ENCODE results near the gene ZNF497. TPM values are rescaled to one million over a fixed set of nuclear protein-coding genes. Genes with fewer than 3 reads are reported as not detected.

ZNF497 gene
- total RNA-seq, 1 donor from 2014 or later: 1.4 TPM

- Histone ChIP-seq H3K9me3 (no peaks in the 10 kb centered on the region), H3K4me3 (peak overlapping the region; percentile 91), H3K27me3 (no peaks in the 10 kb centered on the region), H3K27ac (peak overlapping the region; percentile 95), H3K4me1 (peaks cover 20% of the 10 kb centered on the region), H3K36me3 (peaks cover 30% of the 10 kb centered on the region)
- no peak for ATAC-seq
- no peak for DNase-seq
- TF ChIP-seq CTCF (IDR thresholded peaks at IDR 0.05): no peak
- intact Hi-C loops (cut with DNase I): no loop called here
Measured at GRCh38 chr19:58305932-58306323, 56.6 kb downstream of the ZNF497 start.

GRCh38 chr19:58305065-58305931, 57.3 kb downstream of the ZNF497 start, which contains the start of gene ERVK3-1:
Gene ERVK3-1 (plus strand): TSS chr19:58305377. CDS start chr19:58312169, 6,792 bp downstream.
- no peaks in the 10 kb centered on the region for H3K9me3 ChIP-seq
- H3K4me3 ChIP-seq: peak within 1 kb of the TSS; percentile 91
- H3K27me3 ChIP-seq: no peaks in the 10 kb centered on the region
- peak; percentile 98 for DNase-seq
- peak; percentile 100 for ATAC-seq
- peaks cover 20% of the 10 kb centered on the region for H3K4me1 ChIP-seq
- H3K27ac ChIP-seq: peak within 1 kb of the TSS; percentile 95
- intact Hi-C loops (cut with DNase I): no loop called here
- H3K36me3 ChIP-seq: peaks cover 36% of the 10 kb centered on the region
- no peak for TF ChIP-seq CTCF (IDR thresholded peaks at IDR 0.05)

GRCh38 chr19:58304748-58305064, 57.8 kb downstream of the ZNF497 start:
- H3K27ac ChIP-seq: peak overlapping the region; percentile 95
- no peak for ATAC-seq
- peak overlapping the region; percentile 91 for H3K4me3 ChIP-seq
- peaks cover 35% of the 10 kb centered on the region for H3K36me3 ChIP-seq
- intact Hi-C loops (cut with DNase I): no loop called here
- H3K27me3 ChIP-seq: no peaks in the 10 kb centered on the region
- TF ChIP-seq CTCF (IDR thresholded peaks at IDR 0.05): no peak
- peaks cover 20% of the 10 kb centered on the region for H3K4me1 ChIP-seq
- DNase-seq: no peak
- H3K9me3 ChIP-seq: no peaks in the 10 kb centered on the region

Small RNA genes within 50 kb of the gene (microRNA-seq; reads per million reads assigned to microRNA genes)
- gene MIR4754 (ENCODE audit: borderline microRNAs expressed) (not detected), gene MIR6806 (ENCODE audit: borderline microRNAs expressed) (not detected)

Other genes starting within 250 kb of the ZNF497 start
- 7.4 TPM for gene ZNF329, start 212.0 kb downstream of the ZNF497 start, total RNA-seq
- 31.9 TPM for gene ZNF274, start 179.7 kb downstream of the ZNF497 start, total RNA-seq
- gene ZNF544, start 133.8 kb downstream of the ZNF497 start, total RNA-seq: 27.0 TPM
- gene ZNF8, start 83.8 kb downstream of the ZNF497 start, total RNA-seq: 6.0 TPM
- gene ERVK3-1, start 57.4 kb downstream of the ZNF497 start, total RNA-seq: 34.8 TPM
- 4.0 TPM for gene ZSCAN22, start 35.8 kb downstream of the ZNF497 start, total RNA-seq
- gene A1BG, start 9.3 kb downstream of the ZNF497 start, total RNA-seq: 12.7 TPM
- 1.6 TPM for gene ZNF837, start 18.3 kb upstream of the ZNF497 start, total RNA-seq
- 721 TPM for gene RPS5, start 24.5 kb upstream of the ZNF497 start, total RNA-seq
- 0.55 TPM for gene RNF225, start 32.9 kb upstream of the ZNF497 start, total RNA-seq
- 9.5 TPM for gene ZNF584, start 45.9 kb upstream of the ZNF497 start, total RNA-seq
- 5.1 TPM for gene ZNF132, start 77.4 kb upstream of the ZNF497 start, total RNA-seq
- gene ZNF324B, start 88.9 kb upstream of the ZNF497 start, total RNA-seq: 6.9 TPM
- gene ZNF324, start 104.3 kb upstream of the ZNF497 start, total RNA-seq: 11.7 TPM
- 8.8 TPM for gene ZNF446, start 113.6 kb upstream of the ZNF497 start, total RNA-seq
- gene SLC27A5, start 149.2 kb upstream of the ZNF497 start, total RNA-seq: 4.7 TPM
- gene ZBTB45, start 157.1 kb upstream of the ZNF497 start, total RNA-seq: 14.1 TPM
- 199 TPM for gene TRIM28, start 181.3 kb upstream of the ZNF497 start, total RNA-seq
- 96.5 TPM for gene CHMP2A, start 192.4 kb upstream of the ZNF497 start, total RNA-seq
- gene UBE2M, start 195.9 kb upstream of the ZNF497 start, total RNA-seq: 53.8 TPM
- gene MZF1, start 210.6 kb upstream of the ZNF497 start, total RNA-seq: 44.3 TPM

All from upper lobe of right lung (tissue), 1 donor.